ENCODE data around the gene MSRB2.
A peak's percentile ranks its signal among the peaks of the same experiment; 100 is the strongest.
"Not testable (repeated sequence)": the region's sequence is repeated elsewhere in the genome, so short reads cannot be mapped to it uniquely, and the experiment has no call there.

MSRB2 gene

GRCh38 chr10:23095404-23095965 is at the start of gene MSRB2:
MSRB2 (plus strand) TSS chr10:23095579; CDS start chr10:23095609, 30 bp downstream.
- DNase-seq, result peak; percentile 67

GRCh38 chr10:23046027-23046426 is 49.4 kb upstream of the MSRB2 start:
- no peak for DNase-seq

GRCh38 chr10:23047201-23048050 is 48.0 kb upstream of the MSRB2 start:
- DNase-seq, result no peak

GRCh38 chr10:23048191-23048590 is 47.2 kb upstream of the MSRB2 start:
- DNase-seq, result no peak

- no peak for DNase-seq
Measured at GRCh38 chr10:23051278-23051677, 44.1 kb upstream of the MSRB2 start.

GRCh38 chr10:23051855-23052331 is 43.5 kb upstream of the MSRB2 start:
- no peak for DNase-seq

GRCh38 chr10:23053036-23053435 is 42.3 kb upstream of the MSRB2 start:
- no peak for DNase-seq

- no peak for DNase-seq
Measured at GRCh38 chr10:23055424-23056185, 39.8 kb upstream of the MSRB2 start.

- no peak for DNase-seq
Measured at GRCh38 chr10:23056186-23056579, 39.2 kb upstream of the MSRB2 start.

GRCh38 chr10:23058366-23058765 is 37.0 kb upstream of the MSRB2 start:
- DNase-seq, result no peak

GRCh38 chr10:23060918-23061317 is 34.5 kb upstream of the MSRB2 start:
- DNase-seq, result no peak

- no peak for DNase-seq
Measured at GRCh38 chr10:23063045-23063972, 32.1 kb upstream of the MSRB2 start.

- no peak for DNase-seq
Measured at GRCh38 chr10:23063973-23064812, 31.2 kb upstream of the MSRB2 start.

- DNase-seq, result not testable (repeated sequence)
Measured at GRCh38 chr10:23064813-23065114, 30.6 kb upstream of the MSRB2 start.

- no peak for DNase-seq
Measured at GRCh38 chr10:23065181-23065948, 30.0 kb upstream of the MSRB2 start.

GRCh38 chr10:23067337-23067736 is 28.0 kb upstream of the MSRB2 start:
- DNase-seq, result no peak

GRCh38 chr10:23067939-23068775 is 27.2 kb upstream of the MSRB2 start:
- DNase-seq, result peak; percentile 65

- DNase-seq, result no peak
Measured at GRCh38 chr10:23069019-23069815, 26.2 kb upstream of the MSRB2 start.
